Natural killer cell (primary cell): ENCODE measurements around the gene C4orf54. TPM values are rescaled to one million over a fixed set of nuclear protein-coding genes. Genes with fewer than 3 reads are reported as not detected.

Source experiments
- ATAC-seq, 3 donors: fragments of 150-1000 bp in 2 of 3; fragments of 200-7000 bp in 1 of 3; cut with Tn5 transposase; 1 replicate in 1 of 3; 2 replicates in 2 of 3; pipeline ENCODE4 v1.10.0; 2021; ENCODE audit warnings: mild to moderate bottlenecking in 2 of 3, moderate library complexity in 2 of 3
- DNase-seq, 2 donors: peaks; one replicate each; pipeline versions ENCODE4 v3.0.0 to v3.0.0-alpha.2; 2013 to 2021; ENCODE audit warnings: mixed read lengths in 1 of 2
- H3K27ac ChIP-seq: one replicate; pipeline ENCODE4 v1.5.1; 2013; ENCODE audit warnings: mild to moderate bottlenecking, low read length
- H3K27me3 ChIP-seq: one replicate; pipeline ENCODE4 v1.6.1; 2013; ENCODE audit warnings: low read length; ENCODE audit not compliant: control insufficient read depth, insufficient read depth
- H3K36me3 ChIP-seq: one replicate; pipeline ENCODE4 v1.6.1; 2013; ENCODE audit warnings: low read length; ENCODE audit not compliant: control insufficient read depth, insufficient read depth
- H3K4me1 ChIP-seq: one replicate; pipeline ENCODE4 v1.6.1; 2013; ENCODE audit warnings: low read length; ENCODE audit not compliant: control insufficient read depth, insufficient read depth
- H3K4me3 ChIP-seq: one replicate; pipeline ENCODE4 v1.5.1; 2013; ENCODE audit warnings: low read length
- H3K9me3 ChIP-seq: one replicate; pipeline ENCODE4 v1.6.1; 2013; ENCODE audit warnings: low read length; ENCODE audit not compliant: control insufficient read depth, insufficient read depth
- H3K27ac Mint-ChIP-seq, 2 donors: one replicate each; pipeline ENCODE4 v1.8.0; 2022; ENCODE audit warnings: mild to moderate bottlenecking in 2 of 2, mixed read lengths in 2 of 2, moderate library complexity in 1 of 2
- H3K27me3 Mint-ChIP-seq, 2 donors: one replicate each; pipeline ENCODE4 v1.8.0; 2022; ENCODE audit warnings: low read depth in 2 of 2, mixed read lengths in 2 of 2
- H3K36me3 Mint-ChIP-seq: one replicate; pipeline ENCODE4 v1.8.0; 2022; ENCODE audit warnings: mixed read lengths
- H3K4me1 Mint-ChIP-seq, 2 donors: one replicate each; pipeline ENCODE4 v1.8.0; 2022; ENCODE audit warnings: mixed read lengths in 2 of 2
- H3K4me3 Mint-ChIP-seq: one replicate; pipeline ENCODE4 v1.8.0; 2022; ENCODE audit warnings: mild to moderate bottlenecking, moderate library complexity, mixed read lengths
- H3K9me3 Mint-ChIP-seq, 2 donors: one replicate each; pipeline ENCODE4 v1.8.0; 2022; ENCODE audit warnings: mixed read lengths in 2 of 2
- CTCF ChIP-seq: fragments of 200-600 bp; IDR thresholded peaks from one replicate; pipeline ENCODE4 v1.8.0; 2022; ENCODE audit warnings: antibody characterized with exemption
- WGBS: methylation state at CpG from one replicate; pipeline ENCODE4 v1.1.7; 2013; ENCODE audit warnings: missing lambda C conversion rate; ENCODE audit not compliant: insufficient coverage; 5-methylcytosine and 5-hydroxymethylcytosine counted together
- intact Hi-C: fragments of 100-400 bp; cut with micrococcal nuclease; formaldehyde crosslinking; loops from one replicate; pipeline ENCODE4 v1.14.2; 2022
- total RNA-seq, 4 donors: library from RNA; stranded (reverse); fragments of 120-200 nt in 1 of 4; gene quantifications; one replicate each; pipeline versions ENCODE4 v1.2.3 to v1.2.4, GENCODE V29; 2013 to 2022

C4orf54 gene
- total RNA-seq, 3 donors from 2014 or later (not counting 1 experiment from before 2014, with no cell fraction given), result not detected

GRCh38 chr4:99610605-99611175 is 46.9 kb downstream of the C4orf54 start:
- Histone ChIP-seq H3K4me3 (no peak overlapping the region), H3K9me3 (no peaks in the 10 kb centered on the region), H3K27ac (no peak overlapping the region), H3K27me3 (no peaks in the 10 kb centered on the region), H3K4me1 (no peaks in the 10 kb centered on the region), H3K36me3 (no peaks in the 10 kb centered on the region)
- Mint-ChIP-seq H3K27ac (no peak overlapping the region), H3K27me3 (peaks cover 6 to 27% of the 10 kb centered on the region in 2 donors), H3K36me3 (no peaks in the 10 kb centered on the region), H3K4me1 (no peaks in the 10 kb centered on the region), H3K9me3 (no peaks in the 10 kb centered on the region), H3K4me3 (no peak overlapping the region)
- WGBS, result 91% methylated on average over 5 of the region's 5 CpGs
- no peak for DNase-seq
- TF ChIP-seq CTCF, result no peak
- ATAC-seq, result no peak
- intact Hi-C loops, result no loop called here

- H3K27ac ChIP-seq, result no peak overlapping the region
- no peaks in the 10 kb centered on the region for H3K9me3 ChIP-seq
- no peaks in the 10 kb centered on the region for H3K4me1 ChIP-seq
- no peak for DNase-seq
- ATAC-seq, result no peak
- no peak for TF ChIP-seq CTCF
- peaks cover 2% of the 10 kb centered on the region for H3K27me3 ChIP-seq
- H3K4me3 ChIP-seq, result no peak overlapping the region
- H3K36me3 ChIP-seq, result no peaks in the 10 kb centered on the region
- H3K36me3 Mint-ChIP-seq, result no peaks in the 10 kb centered on the region
- H3K27me3 Mint-ChIP-seq, result peaks cover 12 to 38% of the 10 kb centered on the region in 2 donors
- H3K4me3 Mint-ChIP-seq, result no peak overlapping the region
- H3K27ac Mint-ChIP-seq, result no peak overlapping the region
- no peaks in the 10 kb centered on the region for H3K4me1 Mint-ChIP-seq
- no peaks in the 10 kb centered on the region for H3K9me3 Mint-ChIP-seq
- 86% methylated on average over 3 of the region's 5 CpGs for WGBS
- intact Hi-C loops, result no loop called here
Measured at GRCh38 chr4:99608417-99608816, 49.2 kb downstream of the C4orf54 start.

Other genes with a start within 250 kb of the C4orf54 start
- not detected for gene ADH7, start 222.5 kb downstream of the C4orf54 start, total RNA-seq
- not detected for gene C4orf17, start 146.8 kb downstream of the C4orf54 start, total RNA-seq
- 1 to 10 TPM; 1.6 to 2.6 (median 2.2) TPM for gene TRMT10A, start 93.8 kb downstream of the C4orf54 start, total RNA-seq
- gene MTTP, start 83.0 kb downstream of the C4orf54 start, total RNA-seq, result not detected
- 1 to 10 TPM; 5.9 to 7.3 (median 6.8) TPM for gene DAPP1, start 159.0 kb upstream of the C4orf54 start, total RNA-seq
- 10 to 100 TPM; 18.1 to 29.9 (median 25.9) TPM for gene LAMTOR3, start 236.6 kb upstream of the C4orf54 start, total RNA-seq